Skeletal muscle cell (primary cell): ENCODE data around the gene PLXNA3.

ENCODE experiments used
- DNase-seq: peaks from one replicate; pipeline ENCODE4 v3.0.0-alpha.2; 2010; ENCODE audit warnings: low read depth
- H3K4me3 ChIP-seq: 2 replicates; pipeline ENCODE4 v1.5.1; 2011; ENCODE audit warnings: low read depth, mild to moderate bottlenecking, control low read depth, low read length, moderate library complexity

PLXNA3 gene

GRCh38 chrX:154515966-154516655 is 58.0 kb downstream of the PLXNA3 start, which contains the start of gene FAM3A:
Gene FAM3A, minus strand, starts transcription at chrX:154516232. Its CDS starts 460 bp downstream, at chrX:154515772.
- DNase-seq, result peak; percentile 69
- peak within 1 kb of the TSS; percentile 62 for H3K4me3 ChIP-seq

DNA sequence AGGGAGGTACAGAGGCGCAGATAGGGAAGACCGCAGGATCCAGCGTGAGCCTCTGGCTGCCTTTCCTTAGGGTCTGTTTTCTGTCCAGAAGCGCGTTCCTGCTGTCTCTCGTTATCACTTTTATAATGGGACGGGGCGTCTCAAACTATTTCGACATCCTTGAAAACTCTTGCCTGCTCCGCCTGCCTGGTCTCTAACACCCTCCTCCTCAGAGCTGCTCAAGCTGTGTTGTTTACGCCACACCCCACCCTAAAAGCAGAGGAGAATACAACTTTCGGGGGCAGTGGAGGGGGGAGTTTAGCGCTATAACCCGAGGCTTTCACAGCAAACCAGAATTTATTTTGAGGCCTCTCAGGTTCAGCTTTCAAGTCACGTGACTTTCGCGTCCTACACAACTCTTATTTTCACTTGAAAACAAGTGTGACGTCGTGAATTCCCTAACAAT is 58.6 kb downstream of the PLXNA3 start:
- H3K4me3 ChIP-seq, result peak overlapping the region; percentile 48
- DNase-seq, result no peak

- DNase-seq, result no peak
- H3K4me3 ChIP-seq, result peak overlapping the region; percentile 7
These were observed 59.2 kb downstream of the PLXNA3 start for GRCh38 chrX:154517101-154517781.

- DNase-seq, result no peak
- no peak overlapping the region for H3K4me3 ChIP-seq
These were observed 61.3 kb downstream of the PLXNA3 start for GRCh38 chrX:154519389-154519788.

- DNase-seq, result no peak
These were observed 67.8 kb downstream of the PLXNA3 start for GRCh38 chrX:154525606-154526490.

DNA sequence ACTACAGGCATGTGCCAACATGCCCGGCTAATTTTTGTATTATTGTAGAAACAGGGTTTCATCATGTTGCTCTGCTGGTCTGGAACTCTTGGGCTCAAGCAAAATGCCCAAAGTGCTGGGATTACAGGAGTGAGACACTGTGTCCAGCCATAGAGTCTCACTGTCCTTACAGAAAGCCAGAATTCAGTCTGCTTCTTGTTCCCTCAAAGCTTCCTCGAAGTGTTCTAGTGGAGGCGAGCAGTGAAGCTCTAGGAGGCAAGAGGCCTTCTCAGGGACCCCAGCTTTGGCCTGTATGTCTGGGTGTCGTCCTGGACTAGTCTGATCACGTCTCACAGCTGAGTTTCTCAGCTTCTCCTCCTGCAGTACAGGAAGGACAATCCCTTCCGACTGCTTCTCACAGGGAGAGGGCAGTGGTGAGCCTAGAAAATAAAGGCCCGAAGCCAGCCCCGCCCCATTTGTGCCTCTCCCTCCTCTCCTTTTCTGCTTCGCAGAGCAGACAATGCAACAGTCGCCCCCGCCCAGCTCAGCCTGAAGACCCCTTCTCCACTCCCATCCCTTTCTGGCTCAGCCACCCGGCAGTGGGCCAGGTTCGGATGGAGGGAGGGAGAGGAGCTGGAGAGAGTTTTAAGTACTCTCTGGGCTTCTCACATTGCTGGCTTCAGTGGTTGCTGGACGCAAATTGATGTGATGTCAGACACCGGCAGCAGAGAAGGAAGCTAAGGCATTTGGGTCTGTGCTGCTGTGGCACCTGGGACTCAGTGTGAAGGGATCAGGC is 69.0 kb downstream of the PLXNA3 start:
- H3K4me3 ChIP-seq, result no peak overlapping the region

More at GRCh38 chrX:154525606-154526490, 67.8 kb downstream of the PLXNA3 start:
- no peak overlapping the region for H3K4me3 ChIP-seq

More for the DNA sequence above, 69.0 kb downstream of the PLXNA3 start:
- no peak for DNase-seq
